Body of pancreas (tissue), 4 donors: ENCODE data around the gene ZP1. TPM values are rescaled to one million over a fixed set of nuclear protein-coding genes. Genes with fewer than 3 reads are reported as not detected.

Source experiments
- ATAC-seq: fragments of 150-250 bp; one replicate; pipeline ENCODE4 v1.9.1; 2016
- DNase-seq, 4 donors: peaks; one replicate each; pipeline ENCODE4 v3.0.0-alpha.2; 2019
- H3K27ac ChIP-seq, 4 donors: fragments of 200-600 bp; sonication (generic); 1 replicate in 3 of 4; 2 replicates in 1 of 4; pipeline versions ENCODE4 v1.5.1 to v1.6.1; 2016 to 2019; ENCODE audit warnings: mild to moderate bottlenecking in 1 of 4, mixed read lengths in 1 of 4, moderate library complexity in 1 of 4
- H3K27me3 ChIP-seq, 2 donors: fragments of 200-600 bp; sonication (generic); one replicate each; pipeline ENCODE4 v1.6.0; 2016; ENCODE audit warnings: mild to moderate bottlenecking in 1 of 2
- H3K36me3 ChIP-seq, 2 donors: fragments of 200-600 bp; sonication (generic); replicated peaks in 1 of 2; 2 replicates each; pipeline ENCODE4 v1.5.1; 2016; ENCODE audit warnings: low read depth in 2 of 2; ENCODE audit not compliant: insufficient read depth in 1 of 2
- H3K4me1 ChIP-seq: fragments of 200-600 bp; sonication (generic); one replicate; pipeline ENCODE4 v1.6.0; 2016
- H3K4me3 ChIP-seq, 2 donors: fragments of 200-600 bp; sonication (generic); 1 replicate in 1 of 2; 2 replicates in 1 of 2; pipeline ENCODE4 v1.5.1; 2016 to 2019
- H3K9me3 ChIP-seq, 3 donors: fragments of 200-600 bp; sonication (generic); 1 replicate in 2 of 3; 2 replicates in 1 of 3; pipeline ENCODE4 v1.5.1; 2016
- CTCF ChIP-seq, 7 experiments: fragments of 450-650 bp in 4 of 7; fragments of 200-600 bp in 3 of 7; sonication (generic) in 3 of 7; IDR thresholded peaks; one replicate each; pipeline ENCODE4 v1.5.1; 2016 to 2019; ENCODE audit warnings: antibody characterized with exemption in 7 of 7
- POLR2A ChIP-seq, 3 donors: fragments of 450-650 bp; IDR thresholded peaks; one replicate each; pipeline ENCODE4 v1.6.1; 2016; ENCODE audit warnings: antibody characterized with exemption in 3 of 3, mild to moderate bottlenecking in 2 of 3
- WGBS, 2 donors: methylation state at CpG; one replicate each; pipeline ENCODE4 v1.1.5; 2017; 5-methylcytosine and 5-hydroxymethylcytosine counted together
- intact Hi-C: fragments of 100-400 bp; cut with DNase I; formaldehyde crosslinking; loops from one replicate; pipeline ENCODE4 v1.15.1; 2023
- total RNA-seq, 2 donors: library from RNA; depleted of rRNA; stranded (reverse); fragments of >200 nt; gene quantifications; one replicate each; pipeline ENCODE4 v1.1.0, GENCODE V29; 2016

The ZP1 gene
- total RNA-seq, 2 donors from 2014 or later, result not detected

- Histone ChIP-seq H3K4me1 (no peaks in the 10 kb centered on the region), H3K36me3 (no peaks in the 10 kb centered on the region), H3K27ac (no peak overlapping the region), H3K4me3 (no peak overlapping the region), H3K9me3 (no peaks in the 10 kb centered on the region), H3K27me3 (no peaks in the 10 kb centered on the region)
- WGBS, 2 donors, result 68 to 74% methylated on average over 5 to 7 of the region's 7 CpGs
- DNase-seq (no peak), ATAC-seq (no peak)
- TF ChIP-seq CTCF (IDR thresholded peaks at IDR 0.05) (no peak), POLR2A (IDR thresholded peaks at IDR 0.05) (no peak)
- intact Hi-C loops, result no loop called here
Measured at GRCh38 chr11:60871378-60872061, 4.2 kb downstream of the ZP1 start.

- H3K27me3 ChIP-seq, result no peaks in the 10 kb centered on the region
- 82 to 83% methylated on average over 6 of the region's 6 CpGs for WGBS, 2 donors
- peak in 2 of 4 donors; percentile 34 to 43 for DNase-seq
- intact Hi-C loops, result no loop called here
- TF ChIP-seq CTCF (IDR thresholded peaks at IDR 0.05), result no peak
- TF ChIP-seq POLR2A (IDR thresholded peaks at IDR 0.05), result no peak
- peak; percentile 50 for ATAC-seq
- no peak overlapping the region for H3K27ac ChIP-seq
- H3K9me3 ChIP-seq, result no peaks in the 10 kb centered on the region
- no peaks in the 10 kb centered on the region for H3K36me3 ChIP-seq
- no peak overlapping the region for H3K4me3 ChIP-seq
- H3K4me1 ChIP-seq, result no peaks in the 10 kb centered on the region
Measured at GRCh38 chr11:60872124-60872960, 5.0 kb downstream of the ZP1 start.

- ATAC-seq (no peak), DNase-seq (no peak)
- no peak overlapping the region for H3K27ac ChIP-seq
- H3K4me1 ChIP-seq, result no peaks in the 10 kb centered on the region
- no peaks in the 10 kb centered on the region for H3K36me3 ChIP-seq
- H3K27me3 ChIP-seq, result no peaks in the 10 kb centered on the region
- intact Hi-C loops, result no loop called here
- no peaks in the 10 kb centered on the region for H3K9me3 ChIP-seq
- no peak for TF ChIP-seq POLR2A (IDR thresholded peaks at IDR 0.05)
- TF ChIP-seq CTCF (IDR thresholded peaks at IDR 0.05), result no peak
- H3K4me3 ChIP-seq, result no peak overlapping the region
- 60 to 61% methylated on average over 12 to 15 of the region's 16 CpGs for WGBS, 2 donors
Measured at GRCh38 chr11:60872961-60873524, 5.7 kb downstream of the ZP1 start.

- no peaks in the 10 kb centered on the region for H3K9me3 ChIP-seq
- ATAC-seq (no peak), DNase-seq (no peak)
- TF ChIP-seq CTCF (IDR thresholded peaks at IDR 0.05) (no peak), POLR2A (IDR thresholded peaks at IDR 0.05) (no peak)
- H3K4me3 ChIP-seq, result no peak overlapping the region
- WGBS, 2 donors, result 81 to 82% methylated on average over 11 to 12 of the region's 12 CpGs
- no peaks in the 10 kb centered on the region for H3K36me3 ChIP-seq
- no peak overlapping the region for H3K27ac ChIP-seq
- no peaks in the 10 kb centered on the region for H3K4me1 ChIP-seq
- H3K27me3 ChIP-seq, result no peaks in the 10 kb centered on the region
- intact Hi-C loops, result no loop called here
Measured at GRCh38 chr11:60873533-60873932, 6.2 kb downstream of the ZP1 start.
